ENCODE data around the gene TBPL2.
A peak's percentile ranks its signal among the peaks of the same experiment; 100 is the strongest.

The TBPL2 gene

GRCh38 chr14:55399183-55399582 is 41.2 kb downstream of the TBPL2 start:
- Mint-ChIP-seq H3K4me3 (no peak overlapping the region), H3K27ac (no peak overlapping the region), H3K9me3 (no peaks in the 10 kb centered on the region), H3K36me3 (ENCODE audit: low read depth) (peaks cover 24% of the 10 kb centered on the region), H3K4me1 (peaks cover 5% of the 10 kb centered on the region), H3K27me3 (ENCODE audit: low read depth, poor library complexity) (no peaks in the 10 kb centered on the region)
- TF ChIP-seq CTCF (IDR thresholded peaks at IDR 0.05): no peak
- DNase-seq: no peak

- Mint-ChIP-seq H3K36me3 (ENCODE audit: low read depth) (peaks cover 25% of the 10 kb centered on the region), H3K27me3 (ENCODE audit: low read depth, poor library complexity) (no peaks in the 10 kb centered on the region), H3K4me1 (peaks cover 5% of the 10 kb centered on the region), H3K4me3 (no peak overlapping the region), H3K27ac (no peak overlapping the region), H3K9me3 (no peaks in the 10 kb centered on the region)
- no peak for TF ChIP-seq CTCF (IDR thresholded peaks at IDR 0.05)
- DNase-seq: no peak
Observed at GRCh38 chr14:55398679-55399078, 41.7 kb downstream of the TBPL2 start.

GRCh38 chr14:55389330-55389729 is 51.1 kb downstream of the TBPL2 start:
- H3K27me3 Mint-ChIP-seq (ENCODE audit: low read depth, poor library complexity): no peaks in the 10 kb centered on the region
- no peak overlapping the region for H3K27ac Mint-ChIP-seq
- DNase-seq: no peak
- no peaks in the 10 kb centered on the region for H3K9me3 Mint-ChIP-seq
- no peak overlapping the region for H3K4me3 Mint-ChIP-seq
- H3K36me3 Mint-ChIP-seq (ENCODE audit: low read depth): peaks cover 47% of the 10 kb centered on the region
- H3K4me1 Mint-ChIP-seq: no peaks in the 10 kb centered on the region
- TF ChIP-seq CTCF (IDR thresholded peaks at IDR 0.05): no peak

- no peak overlapping the region for H3K4me3 Mint-ChIP-seq
- no peaks in the 10 kb centered on the region for H3K9me3 Mint-ChIP-seq
- no peaks in the 10 kb centered on the region for H3K4me1 Mint-ChIP-seq
- H3K27me3 Mint-ChIP-seq (ENCODE audit: low read depth, poor library complexity): no peaks in the 10 kb centered on the region
- peak overlapping the region; percentile 14 for H3K27ac Mint-ChIP-seq
- DNase-seq: no peak
- H3K36me3 Mint-ChIP-seq (ENCODE audit: low read depth): peaks cover 48% of the 10 kb centered on the region
- TF ChIP-seq CTCF (IDR thresholded peaks at IDR 0.05): no peak
Observed at GRCh38 chr14:55388160-55388559, 52.3 kb downstream of the TBPL2 start.

GRCh38 chr14:55387121-55387520 is 53.3 kb downstream of the TBPL2 start:
- TF ChIP-seq CTCF (IDR thresholded peaks at IDR 0.05): no peak
- Mint-ChIP-seq H3K9me3 (no peaks in the 10 kb centered on the region), H3K27ac (no peak overlapping the region), H3K27me3 (ENCODE audit: low read depth, poor library complexity) (no peaks in the 10 kb centered on the region), H3K36me3 (ENCODE audit: low read depth) (peaks cover 40% of the 10 kb centered on the region), H3K4me3 (no peak overlapping the region), H3K4me1 (no peaks in the 10 kb centered on the region)
- no peak for DNase-seq

- Mint-ChIP-seq H3K27ac (no peak overlapping the region), H3K4me1 (no peaks in the 10 kb centered on the region), H3K36me3 (ENCODE audit: low read depth) (peaks cover 40% of the 10 kb centered on the region), H3K4me3 (no peak overlapping the region), H3K9me3 (no peaks in the 10 kb centered on the region), H3K27me3 (ENCODE audit: low read depth, poor library complexity) (no peaks in the 10 kb centered on the region)
- TF ChIP-seq CTCF (IDR thresholded peaks at IDR 0.05): no peak
- no peak for DNase-seq
Observed at GRCh38 chr14:55386037-55386808, 54.2 kb downstream of the TBPL2 start.

Data from nephron progenitor cell (in vitro differentiated cells).